WTC11 (cell line): ENCODE measurements around the gene ZBTB20. TPM values are rescaled to one million over a fixed set of nuclear protein-coding genes. Genes with fewer than 3 reads are reported as not detected.

ENCODE experiments used
- ATAC-seq: fragments of 200-7000 bp; cut with Tn5 transposase; 2 replicates; pipeline ENCODE4 v1.10.0; 2021; ENCODE audit warnings: mild to moderate bottlenecking, moderate library complexity
- CTCF ChIA-PET: fragments of 300-600 bp; sonication (Branson Sonifier 250); formaldehyde crosslinking; loops from one replicate; lab custom pipeline; 2021; ENCODE audit warnings: antibody characterized with exemption; lab: Charles Lee
- POLR2A ChIA-PET: fragments of 350-600 bp; sonication (Branson Sonifier 250); formaldehyde crosslinking; loops from one replicate; lab custom pipeline; 2021; ENCODE audit warnings: antibody characterized with exemption; lab: Charles Lee
- DNase-seq: peaks from one replicate; pipeline ENCODE4 v3.0.0; 2021; ENCODE audit warnings: low spot score
- H3K27ac Mint-ChIP-seq: 2 replicates; pipeline ENCODE4 v1.8.0; 2021; ENCODE audit warnings: mixed read lengths
- H3K27me3 Mint-ChIP-seq: 2 replicates; pipeline ENCODE4 v1.8.0; 2021; ENCODE audit warnings: low read depth, mild to moderate bottlenecking, moderate library complexity, mixed read lengths
- H3K36me3 Mint-ChIP-seq: 2 replicates; pipeline ENCODE4 v1.8.0; 2021; ENCODE audit warnings: mixed read lengths
- H3K4me1 Mint-ChIP-seq: 2 replicates; pipeline ENCODE4 v1.8.0; 2022; ENCODE audit warnings: mixed read lengths
- H3K4me3 Mint-ChIP-seq: 2 replicates; pipeline ENCODE4 v1.8.0; 2021; ENCODE audit warnings: mild to moderate bottlenecking, moderate library complexity, mixed read lengths
- H3K9me3 Mint-ChIP-seq: 2 replicates; pipeline ENCODE4 v1.8.0; 2021; ENCODE audit warnings: mixed read lengths
- ATF1 ChIP-seq: sonication (generic); formaldehyde crosslinking; IDR thresholded peaks from 2 replicates; pipeline ENCODE4 v1.8.1; 2023; ENCODE audit warnings: mild to moderate bottlenecking, moderate library complexity, missing genetic modification reagents
- CREB1 ChIP-seq: sonication (generic); formaldehyde crosslinking; IDR thresholded peaks from 2 replicates; pipeline ENCODE4 v1.8.0; 2023; ENCODE audit warnings: mild to moderate bottlenecking, missing genetic modification reagents
- CREM ChIP-seq: sonication (generic); formaldehyde crosslinking; IDR thresholded peaks from 2 replicates; pipeline ENCODE4 v1.8.1; 2022; ENCODE audit warnings: mild to moderate bottlenecking, missing genetic modification reagents, moderate library complexity
- FOXP1 ChIP-seq: sonication (generic); formaldehyde crosslinking; IDR thresholded peaks from 2 replicates; pipeline ENCODE4 v1.8.0; 2022; ENCODE audit warnings: missing genetic modification reagents, mild to moderate bottlenecking, moderate library complexity, borderline replicate concordance
- NFATC4 ChIP-seq: fragments of 250-450 bp; sonication (Bioruptor Pico); IDR thresholded peaks from 2 replicates; pipeline ENCODE4 v1.9.0; 2021; ENCODE audit warnings: mild to moderate bottlenecking
- NFE2L1 ChIP-seq: sonication (generic); formaldehyde crosslinking; IDR thresholded peaks from 2 replicates; pipeline ENCODE4 v1.8.1; 2023; ENCODE audit warnings: missing genetic modification reagents
- NR2C2 ChIP-seq: sonication (generic); formaldehyde crosslinking; IDR thresholded peaks from 2 replicates; pipeline ENCODE4 v1.8.0; 2022; ENCODE audit warnings: mild to moderate bottlenecking, missing genetic modification reagents
- OVOL2 ChIP-seq: fragments of 250-450 bp; sonication (Bioruptor Pico); IDR thresholded peaks from 2 replicates; pipeline ENCODE4 v1.9.0; 2021; ENCODE audit warnings: mild to moderate bottlenecking, borderline replicate concordance
- SMAD4 ChIP-seq: sonication (generic); formaldehyde crosslinking; IDR thresholded peaks from 2 replicates; pipeline ENCODE4 v1.8.0; 2022; ENCODE audit warnings: mild to moderate bottlenecking, missing genetic modification reagents
- ZBTB21 ChIP-seq: sonication (generic); formaldehyde crosslinking; IDR thresholded peaks from 2 replicates; pipeline ENCODE4 v1.8.1; 2023; ENCODE audit warnings: mild to moderate bottlenecking, missing genetic modification reagents, borderline replicate concordance
- ZNF416 ChIP-seq: fragments of 250-450 bp; sonication (Bioruptor Pico); IDR thresholded peaks from 2 replicates; pipeline ENCODE4 v1.9.0; 2021; ENCODE audit warnings: mild to moderate bottlenecking, inconsistent platforms
- total RNA-seq: library from RNA; stranded (reverse); gene quantifications from 3 replicates; pipeline ENCODE4 v1.2.3, GENCODE V29; 2021
- TF ChIP-seq, protein P1 (sequence below): fragments of 250-450 bp; sonication (Bioruptor Pico); IDR thresholded peaks from 2 replicates; pipeline ENCODE4 v1.9.0; 2021; ENCODE audit warnings: mild to moderate bottlenecking
- TF ChIP-seq, protein P2 (sequence below): sonication (generic); formaldehyde crosslinking; IDR thresholded peaks from 2 replicates; pipeline ENCODE4 v1.8.0; 2023; ENCODE audit warnings: missing genetic modification reagents, mild to moderate bottlenecking, borderline replicate concordance
- TF ChIP-seq, protein P3 (sequence below): sonication (generic); formaldehyde crosslinking; IDR thresholded peaks from 2 replicates; pipeline ENCODE4 v1.8.1; 2023; ENCODE audit warnings: mild to moderate bottlenecking, moderate library complexity, missing genetic modification reagents
- TF ChIP-seq, protein P4 (sequence below): fragments of 250-450 bp; sonication (Bioruptor Pico); IDR thresholded peaks from 2 replicates; pipeline ENCODE4 v2.1.2; 2022; ENCODE audit warnings: mild to moderate bottlenecking, moderate library complexity
- TF ChIP-seq, protein P5 (sequence below): fragments of 250-450 bp; sonication (Bioruptor Pico); IDR thresholded peaks from 2 replicates; pipeline ENCODE4 v1.9.0; 2021; ENCODE audit warnings: mild to moderate bottlenecking
- TF ChIP-seq, protein P6 (sequence below): sonication (generic); formaldehyde crosslinking; IDR thresholded peaks from 2 replicates; pipeline ENCODE4 v1.8.1; 2023; ENCODE audit warnings: mild to moderate bottlenecking, missing genetic modification reagents
- TF ChIP-seq, protein P7 (sequence below): sonication (generic); formaldehyde crosslinking; IDR thresholded peaks from 2 replicates; pipeline ENCODE4 v1.8.0; 2022; ENCODE audit warnings: mild to moderate bottlenecking, missing genetic modification reagents
- TF ChIP-seq, protein P8 (sequence below): sonication (generic); formaldehyde crosslinking; IDR thresholded peaks from 2 replicates; pipeline ENCODE4 v1.8.0; 2022; ENCODE audit warnings: mild to moderate bottlenecking, missing genetic modification reagents

Gene ZBTB20
- total RNA-seq, 1 experiment from 2014 or later = 1.5 TPM

DNA sequence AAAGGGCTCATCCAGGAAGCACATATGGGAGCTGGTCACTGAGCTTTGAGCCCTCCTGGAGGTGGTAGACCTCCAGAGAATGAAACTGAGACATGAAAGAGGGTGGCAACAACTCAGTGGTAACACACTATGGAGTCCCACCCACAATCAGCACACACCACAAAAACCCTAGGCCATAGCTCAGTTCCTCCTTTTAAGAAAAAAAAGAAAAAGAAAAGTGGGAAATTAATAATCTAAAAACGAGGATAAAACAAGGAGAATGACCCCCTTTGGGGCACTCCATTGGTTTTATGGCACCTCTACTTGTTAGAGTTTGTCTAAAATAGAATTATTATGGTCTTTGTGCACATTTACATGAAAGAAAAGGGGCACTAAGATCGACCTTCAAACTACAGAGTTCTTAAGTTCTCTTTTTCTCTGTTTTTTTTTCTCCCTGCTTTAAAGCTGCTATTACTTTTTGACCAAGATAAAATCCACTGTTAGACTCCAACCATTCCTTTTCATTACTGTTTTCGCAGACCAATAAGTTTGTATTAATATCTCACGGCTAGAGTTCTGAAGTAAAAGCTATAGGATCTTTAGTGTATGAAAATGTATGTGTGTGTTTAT, 40.2 kb upstream of the ZBTB20 start:
- no peak for DNase-seq
- H3K27ac Mint-ChIP-seq = no peak overlapping the region
- H3K9me3 Mint-ChIP-seq = peaks cover 60% of the 10 kb centered on the region
- H3K4me1 Mint-ChIP-seq = peaks cover 9% of the 10 kb centered on the region
- H3K36me3 Mint-ChIP-seq = peaks cover 19% of the 10 kb centered on the region
- POLR2A ChIA-PET = interaction anchor here (1.1 kb wide), 1 partner anchor 10 kb away, joined by 3 read pairs; no protein-coding TSS in a partner anchor
- no peak overlapping the region for H3K4me3 Mint-ChIP-seq
- CTCF ChIA-PET = interaction anchor here (0.6 to 0.9 kb wide), 2 partner anchors 501 to 803 kb away, joined by 3 read pairs; no protein-coding TSS in a partner anchor
- ATAC-seq = no peak
- no peaks in the 10 kb centered on the region for H3K27me3 Mint-ChIP-seq
- TF ChIP-seq CREM (CRISPR knock-in tag) (no peak), CREB1 (CRISPR knock-in tag) (no peak), NFATC4 (CRISPR knock-in tag) (no peak), OVOL2 (CRISPR knock-in tag) (no peak), ATF1 (no peak), NFE2L1 (CRISPR knock-in tag) (no peak), ZNF416 (CRISPR knock-in tag) (no peak), ZBTB21 (no peak), SMAD4 (CRISPR knock-in tag) (no peak), FOXP1 (no peak), NR2C2 (CRISPR knock-in tag) (no peak)
- TF ChIP-seq, protein P1, sequence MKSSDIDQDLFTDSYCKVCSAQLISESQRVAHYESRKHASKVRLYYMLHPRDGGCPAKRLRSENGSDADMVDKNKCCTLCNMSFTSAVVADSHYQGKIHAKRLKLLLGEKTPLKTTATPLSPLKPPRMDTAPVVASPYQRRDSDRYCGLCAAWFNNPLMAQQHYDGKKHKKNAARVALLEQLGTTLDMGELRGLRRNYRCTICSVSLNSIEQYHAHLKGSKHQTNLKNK (CRISPR knock-in tag) = no peak
- TF ChIP-seq, protein P2, sequence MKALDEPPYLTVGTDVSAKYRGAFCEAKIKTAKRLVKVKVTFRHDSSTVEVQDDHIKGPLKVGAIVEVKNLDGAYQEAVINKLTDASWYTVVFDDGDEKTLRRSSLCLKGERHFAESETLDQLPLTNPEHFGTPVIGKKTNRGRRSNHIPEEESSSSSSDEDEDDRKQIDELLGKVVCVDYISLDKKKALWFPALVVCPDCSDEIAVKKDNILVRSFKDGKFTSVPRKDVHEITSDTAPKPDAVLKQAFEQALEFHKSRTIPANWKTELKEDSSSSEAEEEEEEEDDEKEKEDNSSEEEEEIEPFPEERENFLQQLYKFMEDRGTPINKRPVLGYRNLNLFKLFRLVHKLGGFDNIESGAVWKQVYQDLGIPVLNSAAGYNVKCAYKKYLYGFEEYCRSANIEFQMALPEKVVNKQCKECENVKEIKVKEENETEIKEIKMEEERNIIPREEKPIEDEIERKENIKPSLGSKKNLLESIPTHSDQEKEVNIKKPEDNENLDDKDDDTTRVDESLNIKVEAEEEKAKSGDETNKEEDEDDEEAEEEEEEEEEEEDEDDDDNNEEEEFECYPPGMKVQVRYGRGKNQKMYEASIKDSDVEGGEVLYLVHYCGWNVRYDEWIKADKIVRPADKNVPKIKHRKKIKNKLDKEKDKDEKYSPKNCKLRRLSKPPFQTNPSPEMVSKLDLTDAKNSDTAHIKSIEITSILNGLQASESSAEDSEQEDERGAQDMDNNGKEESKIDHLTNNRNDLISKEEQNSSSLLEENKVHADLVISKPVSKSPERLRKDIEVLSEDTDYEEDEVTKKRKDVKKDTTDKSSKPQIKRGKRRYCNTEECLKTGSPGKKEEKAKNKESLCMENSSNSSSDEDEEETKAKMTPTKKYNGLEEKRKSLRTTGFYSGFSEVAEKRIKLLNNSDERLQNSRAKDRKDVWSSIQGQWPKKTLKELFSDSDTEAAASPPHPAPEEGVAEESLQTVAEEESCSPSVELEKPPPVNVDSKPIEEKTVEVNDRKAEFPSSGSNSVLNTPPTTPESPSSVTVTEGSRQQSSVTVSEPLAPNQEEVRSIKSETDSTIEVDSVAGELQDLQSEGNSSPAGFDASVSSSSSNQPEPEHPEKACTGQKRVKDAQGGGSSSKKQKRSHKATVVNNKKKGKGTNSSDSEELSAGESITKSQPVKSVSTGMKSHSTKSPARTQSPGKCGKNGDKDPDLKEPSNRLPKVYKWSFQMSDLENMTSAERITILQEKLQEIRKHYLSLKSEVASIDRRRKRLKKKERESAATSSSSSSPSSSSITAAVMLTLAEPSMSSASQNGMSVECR (CRISPR knock-in tag) = no peak
- TF ChIP-seq, protein P3, sequence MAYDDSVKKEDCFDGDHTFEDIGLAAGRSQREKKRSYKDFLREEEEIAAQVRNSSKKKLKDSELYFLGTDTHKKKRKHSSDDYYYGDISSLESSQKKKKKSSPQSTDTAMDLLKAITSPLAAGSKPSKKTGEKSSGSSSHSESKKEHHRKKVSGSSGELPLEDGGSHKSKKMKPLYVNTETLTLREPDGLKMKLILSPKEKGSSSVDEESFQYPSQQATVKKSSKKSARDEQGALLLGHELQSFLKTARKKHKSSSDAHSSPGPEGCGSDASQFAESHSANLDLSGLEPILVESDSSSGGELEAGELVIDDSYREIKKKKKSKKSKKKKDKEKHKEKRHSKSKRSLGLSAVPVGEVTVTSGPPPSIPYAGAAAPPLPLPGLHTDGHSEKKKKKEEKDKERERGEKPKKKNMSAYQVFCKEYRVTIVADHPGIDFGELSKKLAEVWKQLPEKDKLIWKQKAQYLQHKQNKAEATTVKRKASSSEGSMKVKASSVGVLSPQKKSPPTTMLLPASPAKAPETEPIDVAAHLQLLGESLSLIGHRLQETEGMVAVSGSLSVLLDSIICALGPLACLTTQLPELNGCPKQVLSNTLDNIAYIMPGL (CRISPR knock-in tag) = no peak
- TF ChIP-seq, protein P4, sequence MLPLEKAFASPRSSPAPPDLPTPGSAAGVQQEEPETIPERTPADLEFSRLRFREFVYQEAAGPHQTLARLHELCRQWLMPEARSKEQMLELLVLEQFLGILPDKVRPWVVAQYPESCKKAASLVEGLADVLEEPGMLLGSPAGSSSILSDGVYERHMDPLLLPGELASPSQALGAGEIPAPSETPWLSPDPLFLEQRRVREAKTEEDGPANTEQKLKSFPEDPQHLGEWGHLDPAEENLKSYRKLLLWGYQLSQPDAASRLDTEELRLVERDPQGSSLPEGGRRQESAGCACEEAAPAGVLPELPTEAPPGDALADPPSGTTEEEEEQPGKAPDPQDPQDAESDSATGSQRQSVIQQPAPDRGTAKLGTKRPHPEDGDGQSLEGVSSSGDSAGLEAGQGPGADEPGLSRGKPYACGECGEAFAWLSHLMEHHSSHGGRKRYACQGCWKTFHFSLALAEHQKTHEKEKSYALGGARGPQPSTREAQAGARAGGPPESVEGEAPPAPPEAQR (CRISPR knock-in tag) = no peak
- TF ChIP-seq, protein P5, sequence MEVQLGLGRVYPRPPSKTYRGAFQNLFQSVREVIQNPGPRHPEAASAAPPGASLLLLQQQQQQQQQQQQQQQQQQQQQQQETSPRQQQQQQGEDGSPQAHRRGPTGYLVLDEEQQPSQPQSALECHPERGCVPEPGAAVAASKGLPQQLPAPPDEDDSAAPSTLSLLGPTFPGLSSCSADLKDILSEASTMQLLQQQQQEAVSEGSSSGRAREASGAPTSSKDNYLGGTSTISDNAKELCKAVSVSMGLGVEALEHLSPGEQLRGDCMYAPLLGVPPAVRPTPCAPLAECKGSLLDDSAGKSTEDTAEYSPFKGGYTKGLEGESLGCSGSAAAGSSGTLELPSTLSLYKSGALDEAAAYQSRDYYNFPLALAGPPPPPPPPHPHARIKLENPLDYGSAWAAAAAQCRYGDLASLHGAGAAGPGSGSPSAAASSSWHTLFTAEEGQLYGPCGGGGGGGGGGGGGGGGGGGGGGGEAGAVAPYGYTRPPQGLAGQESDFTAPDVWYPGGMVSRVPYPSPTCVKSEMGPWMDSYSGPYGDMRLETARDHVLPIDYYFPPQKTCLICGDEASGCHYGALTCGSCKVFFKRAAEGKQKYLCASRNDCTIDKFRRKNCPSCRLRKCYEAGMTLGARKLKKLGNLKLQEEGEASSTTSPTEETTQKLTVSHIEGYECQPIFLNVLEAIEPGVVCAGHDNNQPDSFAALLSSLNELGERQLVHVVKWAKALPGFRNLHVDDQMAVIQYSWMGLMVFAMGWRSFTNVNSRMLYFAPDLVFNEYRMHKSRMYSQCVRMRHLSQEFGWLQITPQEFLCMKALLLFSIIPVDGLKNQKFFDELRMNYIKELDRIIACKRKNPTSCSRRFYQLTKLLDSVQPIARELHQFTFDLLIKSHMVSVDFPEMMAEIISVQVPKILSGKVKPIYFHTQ = no peak
- TF ChIP-seq, protein P6, sequence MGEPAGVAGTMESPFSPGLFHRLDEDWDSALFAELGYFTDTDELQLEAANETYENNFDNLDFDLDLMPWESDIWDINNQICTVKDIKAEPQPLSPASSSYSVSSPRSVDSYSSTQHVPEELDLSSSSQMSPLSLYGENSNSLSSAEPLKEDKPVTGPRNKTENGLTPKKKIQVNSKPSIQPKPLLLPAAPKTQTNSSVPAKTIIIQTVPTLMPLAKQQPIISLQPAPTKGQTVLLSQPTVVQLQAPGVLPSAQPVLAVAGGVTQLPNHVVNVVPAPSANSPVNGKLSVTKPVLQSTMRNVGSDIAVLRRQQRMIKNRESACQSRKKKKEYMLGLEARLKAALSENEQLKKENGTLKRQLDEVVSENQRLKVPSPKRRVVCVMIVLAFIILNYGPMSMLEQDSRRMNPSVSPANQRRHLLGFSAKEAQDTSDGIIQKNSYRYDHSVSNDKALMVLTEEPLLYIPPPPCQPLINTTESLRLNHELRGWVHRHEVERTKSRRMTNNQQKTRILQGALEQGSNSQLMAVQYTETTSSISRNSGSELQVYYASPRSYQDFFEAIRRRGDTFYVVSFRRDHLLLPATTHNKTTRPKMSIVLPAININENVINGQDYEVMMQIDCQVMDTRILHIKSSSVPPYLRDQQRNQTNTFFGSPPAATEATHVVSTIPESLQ (CRISPR knock-in tag) = no peak
- TF ChIP-seq, protein P7, sequence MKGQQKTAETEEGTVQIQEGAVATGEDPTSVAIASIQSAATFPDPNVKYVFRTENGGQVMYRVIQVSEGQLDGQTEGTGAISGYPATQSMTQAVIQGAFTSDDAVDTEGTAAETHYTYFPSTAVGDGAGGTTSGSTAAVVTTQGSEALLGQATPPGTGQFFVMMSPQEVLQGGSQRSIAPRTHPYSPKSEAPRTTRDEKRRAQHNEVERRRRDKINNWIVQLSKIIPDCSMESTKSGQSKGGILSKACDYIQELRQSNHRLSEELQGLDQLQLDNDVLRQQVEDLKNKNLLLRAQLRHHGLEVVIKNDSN (CRISPR knock-in tag) = no peak
- TF ChIP-seq, protein P8, sequence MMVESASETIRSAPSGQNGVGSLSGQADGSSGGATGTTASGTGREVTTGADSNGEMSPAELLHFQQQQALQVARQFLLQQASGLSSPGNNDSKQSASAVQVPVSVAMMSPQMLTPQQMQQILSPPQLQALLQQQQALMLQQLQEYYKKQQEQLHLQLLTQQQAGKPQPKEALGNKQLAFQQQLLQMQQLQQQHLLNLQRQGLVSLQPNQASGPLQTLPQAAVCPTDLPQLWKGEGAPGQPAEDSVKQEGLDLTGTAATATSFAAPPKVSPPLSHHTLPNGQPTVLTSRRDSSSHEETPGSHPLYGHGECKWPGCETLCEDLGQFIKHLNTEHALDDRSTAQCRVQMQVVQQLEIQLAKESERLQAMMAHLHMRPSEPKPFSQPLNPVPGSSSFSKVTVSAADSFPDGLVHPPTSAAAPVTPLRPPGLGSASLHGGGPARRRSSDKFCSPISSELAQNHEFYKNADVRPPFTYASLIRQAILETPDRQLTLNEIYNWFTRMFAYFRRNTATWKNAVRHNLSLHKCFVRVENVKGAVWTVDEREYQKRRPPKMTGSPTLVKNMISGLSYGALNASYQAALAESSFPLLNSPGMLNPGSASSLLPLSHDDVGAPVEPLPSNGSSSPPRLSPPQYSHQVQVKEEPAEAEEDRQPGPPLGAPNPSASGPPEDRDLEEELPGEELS (CRISPR knock-in tag) = no peak
